Limb (tissue), 2 donors: ENCODE measurements around the gene ZNF438.

ENCODE experiments used
- DNase-seq, 2 donors: peaks; one replicate each; pipeline ENCODE4 v3.0.0-alpha.2; 2016; ENCODE audit errors: extremely low spot score in 2 of 2

Gene ZNF438

DNA sequence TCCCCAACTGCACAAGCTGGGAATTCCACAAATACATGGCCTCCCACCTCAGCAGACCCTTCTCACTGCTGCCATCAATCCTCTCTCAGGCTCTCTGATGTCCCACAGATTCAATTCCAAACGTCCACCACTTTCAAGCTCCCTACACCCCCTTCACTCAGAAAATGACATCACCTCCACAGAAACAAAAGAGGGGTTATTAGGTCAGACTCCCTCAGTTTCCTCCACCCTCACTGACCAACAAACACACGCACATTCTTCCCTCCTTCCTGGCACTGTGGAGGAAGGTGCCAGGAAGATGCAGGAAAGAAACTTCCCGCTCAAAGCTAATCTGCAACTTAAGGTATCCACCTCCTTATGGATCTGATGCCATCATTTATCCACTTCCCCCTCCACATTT, 18.3 kb downstream of the ZNF438 start:
- DNase-seq, result no peak

DNA sequence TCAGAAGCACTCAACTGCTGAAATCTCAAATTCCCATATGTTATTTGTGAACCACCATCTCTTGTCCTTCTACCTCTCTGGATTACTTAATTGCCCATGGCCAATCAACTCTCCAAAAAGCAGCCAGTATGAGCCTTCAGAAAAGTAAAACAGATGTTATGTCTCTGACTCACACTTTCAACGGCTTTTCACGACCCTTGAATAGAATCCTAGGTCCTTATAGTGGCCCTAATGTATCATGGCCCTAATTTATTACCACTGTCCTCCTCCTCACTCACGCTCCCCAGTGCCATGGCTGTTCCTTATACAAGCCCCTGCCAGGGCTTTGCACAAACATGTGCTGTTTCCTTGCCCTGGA, 20.0 kb downstream of the ZNF438 start:
- no peak for DNase-seq

- DNase-seq, result no peak
These were observed 20.5 kb downstream of the ZNF438 start for GRCh38 chr10:31011017-31011664.

DNA sequence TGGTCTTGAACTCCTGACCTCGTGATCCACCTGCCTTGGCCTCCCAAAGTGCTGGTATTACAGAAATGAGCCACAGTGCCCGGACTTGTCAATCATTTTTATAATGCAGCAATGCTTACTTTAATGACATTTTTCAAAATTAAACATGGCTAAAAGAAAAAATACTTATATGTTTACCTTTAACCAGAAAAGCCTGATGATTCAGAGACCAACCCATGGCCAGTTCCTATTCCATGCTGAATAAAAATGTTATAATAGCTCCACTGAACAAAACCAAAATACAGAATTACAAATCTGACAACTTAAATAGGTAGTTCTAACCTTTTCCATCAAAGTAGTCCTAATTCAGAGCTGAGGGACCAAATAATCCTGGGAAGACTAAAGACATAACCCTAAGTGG, 21.6 kb downstream of the ZNF438 start:
- no peak for DNase-seq

- DNase-seq, result no peak
These were observed 25.8 kb downstream of the ZNF438 start for GRCh38 chr10:31005895-31006294.

- DNase-seq, result no peak
These were observed 27.0 kb downstream of the ZNF438 start for GRCh38 chr10:31004611-31005193.

- no peak for DNase-seq
These were observed 29.9 kb downstream of the ZNF438 start for GRCh38 chr10:31001740-31002139.

DNA sequence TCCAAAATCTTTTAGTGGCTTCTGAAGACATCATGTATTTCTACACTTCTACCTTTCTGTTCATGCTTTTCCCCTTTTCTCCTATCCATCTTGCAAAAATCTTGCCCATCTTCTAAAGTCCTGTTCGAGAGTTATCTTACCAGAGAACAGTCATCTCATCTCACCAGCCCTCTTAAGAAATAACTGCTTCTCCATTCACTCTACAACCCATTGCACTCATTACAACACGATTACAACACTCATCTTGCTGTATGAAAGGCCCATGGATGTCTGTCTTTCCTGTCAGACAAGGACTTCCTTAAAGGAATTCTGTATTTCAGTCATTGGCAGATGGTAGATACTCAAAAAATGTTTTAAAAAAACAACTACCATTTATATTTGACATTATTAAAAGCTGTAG, 30.8 kb downstream of the ZNF438 start:
- no peak for DNase-seq

GRCh38 chr10:31000071-31000782, 31.4 kb downstream of the ZNF438 start:
- no peak for DNase-seq

GRCh38 chr10:30999070-30999712, 32.5 kb downstream of the ZNF438 start:
- peak in 1 of 2 donors; percentile 36 for DNase-seq

DNA sequence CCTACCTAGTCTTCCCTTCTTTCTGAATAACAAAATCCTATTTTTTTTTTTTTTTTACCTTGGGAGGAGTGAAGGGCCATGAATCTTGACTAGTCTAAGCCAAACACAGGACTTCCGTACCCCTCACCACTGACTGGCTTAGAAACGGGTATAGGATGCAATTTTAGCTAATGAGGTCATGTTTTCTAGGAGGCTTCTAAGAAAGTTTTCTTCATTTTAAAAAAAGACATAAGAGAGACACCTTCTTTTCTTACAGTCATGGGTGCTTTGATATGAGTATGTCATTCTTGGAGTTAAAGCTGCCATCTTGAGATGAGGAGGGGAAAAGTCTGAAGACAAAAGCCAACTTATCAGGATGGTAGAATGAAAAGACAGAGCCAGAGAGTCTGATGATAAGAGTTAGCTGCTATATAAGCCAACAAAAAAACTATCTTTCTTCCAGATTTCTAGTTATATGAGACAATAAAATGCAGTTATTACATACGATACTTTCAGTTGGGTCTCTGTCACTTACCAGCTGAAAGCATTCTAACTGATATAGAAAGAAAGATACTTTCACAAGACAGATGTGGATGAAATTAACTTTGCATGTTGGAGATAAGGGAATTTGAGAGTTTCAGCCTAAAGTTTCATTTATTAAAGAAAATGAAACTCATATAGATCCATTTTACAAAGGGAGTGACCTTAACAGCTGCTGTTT, 34.0 kb downstream of the ZNF438 start:
- DNase-seq, result no peak

- no peak for DNase-seq
These were observed 35.1 kb downstream of the ZNF438 start for GRCh38 chr10:30996481-30997005.

DNA sequence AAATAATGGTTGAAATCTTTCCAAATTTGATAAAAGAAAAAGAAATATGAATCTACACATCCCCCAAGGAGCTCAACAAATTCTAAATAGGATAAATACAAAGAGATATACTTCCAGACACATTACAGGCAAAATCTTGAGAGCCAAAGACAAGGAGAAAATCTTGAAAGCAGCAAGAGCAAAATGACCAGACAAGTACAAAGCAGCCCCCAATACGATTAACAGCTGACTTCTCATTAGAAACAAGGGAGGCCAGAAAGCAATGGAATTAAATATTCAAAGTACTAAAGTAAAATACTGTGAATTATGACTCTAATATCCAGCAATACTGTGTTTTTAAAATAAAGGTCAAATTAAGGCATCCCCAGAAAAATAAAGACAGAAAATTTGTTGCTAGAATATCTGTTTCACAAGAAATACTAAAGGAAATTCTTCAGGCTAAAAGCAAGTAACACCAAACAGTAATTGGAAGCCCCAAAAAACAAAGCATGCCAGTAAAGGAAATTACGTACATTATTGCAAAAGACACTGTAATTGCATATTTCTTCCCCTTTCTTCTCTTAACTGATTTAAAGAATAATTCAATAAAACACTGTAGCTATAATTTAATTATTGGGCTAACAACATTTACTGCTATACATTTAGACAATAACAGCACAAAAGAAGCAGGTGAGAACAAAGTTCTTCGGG, 36.4 kb downstream of the ZNF438 start:
- no peak for DNase-seq

- DNase-seq, result no peak
These were observed 38.5 kb downstream of the ZNF438 start for GRCh38 chr10:30993155-30993554.

DNA sequence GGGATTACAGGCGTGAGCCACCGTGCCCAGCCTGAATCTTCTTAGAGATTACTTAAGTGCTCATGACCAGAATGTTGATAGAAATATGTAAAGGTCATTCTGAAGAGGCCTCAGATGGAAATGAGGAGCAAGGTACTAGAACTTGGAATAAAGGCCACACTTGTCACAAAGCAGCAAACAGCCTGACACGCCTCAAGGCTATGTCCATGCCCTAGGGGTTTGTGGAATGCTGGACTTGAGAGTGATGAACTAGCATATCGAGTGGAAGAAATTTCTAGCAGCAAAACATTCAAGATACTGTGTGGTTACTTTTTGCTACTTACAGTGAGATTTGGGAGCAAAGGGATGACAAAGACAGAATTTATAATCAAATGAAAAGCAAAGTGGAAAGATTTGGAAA, 39.0 kb downstream of the ZNF438 start:
- DNase-seq, result no peak

GRCh38 chr10:30991647-30992011, 40.0 kb downstream of the ZNF438 start:
- no peak for DNase-seq

DNA sequence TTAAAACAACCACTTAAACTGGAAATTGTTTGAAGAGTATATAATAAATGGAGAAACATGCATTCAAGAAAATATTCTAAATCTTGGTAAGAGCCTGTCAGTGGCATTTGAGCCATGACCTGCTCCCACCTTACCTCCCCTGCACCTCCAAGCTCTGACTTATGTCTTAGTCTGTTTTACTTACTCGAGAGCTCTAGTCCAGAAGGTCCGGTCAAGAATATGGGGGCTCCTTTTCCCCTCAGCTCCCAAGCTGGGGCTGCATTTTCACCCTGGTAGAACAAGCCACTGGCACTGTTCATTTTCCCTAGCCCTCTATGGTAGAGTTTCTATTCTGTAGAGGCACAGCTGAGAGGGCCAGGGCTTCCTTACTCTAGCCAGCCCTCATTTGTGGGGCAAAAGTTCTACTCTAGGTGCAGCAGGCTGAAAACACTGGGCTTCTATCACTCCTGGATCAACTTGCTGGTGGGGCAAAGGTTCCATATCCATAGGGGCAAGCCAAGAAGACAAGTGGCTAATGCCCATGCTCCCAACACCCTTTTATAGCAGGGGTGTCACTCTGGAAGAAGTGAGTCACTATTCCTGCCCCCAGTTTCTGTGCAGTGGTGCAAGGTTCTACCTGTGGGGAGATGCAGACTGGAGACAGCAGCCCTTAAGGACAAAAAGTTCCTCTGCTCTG, 40.6 kb downstream of the ZNF438 start:
- DNase-seq, result no peak

GRCh38 chr10:30990351-30990750, 41.3 kb downstream of the ZNF438 start:
- no peak for DNase-seq

DNA sequence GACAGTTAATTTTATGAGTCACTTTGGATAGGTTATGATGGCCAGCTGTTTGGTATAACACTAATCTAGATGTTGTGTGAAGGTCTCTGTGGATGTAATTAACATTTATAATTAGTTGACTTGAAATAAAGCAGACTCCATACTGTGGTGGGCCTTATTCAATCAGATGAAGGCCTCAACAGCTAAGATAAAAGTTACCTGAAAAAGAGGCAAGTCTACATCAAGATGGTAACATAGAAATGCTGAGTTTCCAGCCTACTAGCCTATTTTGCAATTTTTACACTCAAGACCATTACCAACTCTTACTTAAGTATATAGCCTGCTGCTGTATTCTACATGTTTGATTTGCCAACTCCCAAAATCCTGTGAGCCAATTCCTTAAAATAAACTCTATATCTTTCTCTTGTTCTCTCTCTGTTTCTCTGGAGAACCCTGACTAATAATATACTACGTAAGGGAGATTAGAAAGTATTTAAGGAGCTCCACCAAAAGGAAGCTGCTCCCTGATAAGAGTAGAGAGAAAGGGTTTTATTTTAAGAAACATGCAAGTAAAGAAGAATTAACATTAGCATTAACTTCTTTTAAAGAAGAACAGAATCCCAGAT, 42.7 kb downstream of the ZNF438 start:
- no peak for DNase-seq

GRCh38 chr10:30987463-30987862, 44.2 kb downstream of the ZNF438 start:
- no peak for DNase-seq
